NCI-H748 (cell line): Measurements from ENCODE around the gene CYP3A7.
"Not testable (repeated sequence)": the region's sequence is repeated elsewhere in the genome, so short reads cannot be mapped to it uniquely, and the experiment has no call there.

ENCODE experiments used
- DNase-seq: peaks from one replicate; lab custom pipeline; 2025; ENCODE audit not compliant: unreplicated experiment; lab: John Stamatoyannopoulos, UW

Gene CYP3A7

DNA sequence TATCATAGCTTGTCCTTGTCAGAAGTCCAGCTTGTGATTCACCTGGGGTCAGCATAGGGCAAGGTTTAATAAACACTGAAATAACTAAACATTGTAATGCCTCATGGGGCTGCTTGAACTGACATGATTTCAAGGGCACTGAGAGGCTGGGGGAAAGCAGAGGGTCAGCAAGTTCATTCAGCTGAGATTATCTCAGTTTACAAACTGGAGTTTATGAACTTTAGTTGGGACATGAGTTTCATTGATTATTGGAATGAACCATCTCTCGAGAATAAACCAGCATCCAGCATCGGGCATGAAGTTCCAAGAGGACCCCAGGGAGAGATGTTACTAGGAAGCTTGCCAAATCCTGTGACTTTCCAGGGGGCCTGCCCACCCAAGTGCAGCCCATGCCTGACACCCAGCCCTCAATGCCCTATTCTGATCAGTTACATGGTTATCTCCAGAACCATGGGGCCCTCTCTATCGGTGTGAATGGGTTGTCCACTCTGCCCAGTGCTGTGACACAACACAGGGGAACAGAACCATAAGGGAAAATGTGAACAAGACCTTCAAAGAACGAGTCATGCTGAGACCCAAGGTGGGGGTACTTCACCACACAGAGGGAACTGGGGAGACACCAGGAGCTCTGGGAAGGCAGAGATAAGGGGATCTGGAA is 7.9 kb upstream of the CYP3A7 start:
- no peak for DNase-seq

DNA sequence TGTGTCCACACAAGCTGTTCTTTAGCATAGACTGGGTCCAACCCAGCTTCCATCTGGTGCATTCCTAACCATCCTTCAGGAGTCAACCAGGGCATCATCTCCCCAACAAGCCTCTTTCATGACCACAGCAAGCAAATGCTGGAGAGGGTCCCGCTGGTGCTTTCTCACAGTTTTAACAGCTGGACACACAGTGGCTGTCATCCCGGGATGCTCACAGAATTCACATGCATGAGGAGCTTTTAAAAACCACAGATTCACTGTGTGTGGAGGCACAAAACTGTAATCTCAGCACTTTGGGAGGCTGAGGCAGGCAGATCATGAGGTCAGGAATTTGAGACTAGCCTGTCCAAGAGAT is 6.4 kb upstream of the CYP3A7 start:
- DNase-seq = no peak

GRCh38 chr7:99740573-99741440 is 5.8 kb upstream of the CYP3A7 start:
- DNase-seq = no peak

- DNase-seq = no peak
These were observed 4.9 kb upstream of the CYP3A7 start for GRCh38 chr7:99739699-99740572.

GRCh38 chr7:99737726-99738125 is 2.7 kb upstream of the CYP3A7 start:
- no peak for DNase-seq

DNA sequence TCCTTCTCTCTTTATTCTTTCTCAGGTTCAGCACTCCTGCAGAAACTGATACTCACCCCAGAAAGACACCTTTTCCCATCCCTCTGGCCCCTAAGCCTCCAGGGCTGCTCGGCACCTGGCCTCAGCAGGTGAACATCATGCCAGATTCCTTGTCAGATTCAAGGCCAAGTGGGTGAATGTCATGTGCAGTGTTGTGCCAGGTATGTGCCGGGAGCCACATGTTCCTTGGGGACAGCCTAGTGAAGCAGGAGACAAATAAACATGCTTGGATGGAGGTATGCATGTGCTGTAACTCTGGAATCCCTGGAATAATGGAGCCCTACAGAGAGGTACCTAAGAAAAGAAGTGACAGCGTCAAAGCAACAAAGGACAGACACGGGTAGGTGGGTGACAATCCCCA is 1.7 kb upstream of the CYP3A7 start:
- DNase-seq = not testable (repeated sequence)

DNA sequence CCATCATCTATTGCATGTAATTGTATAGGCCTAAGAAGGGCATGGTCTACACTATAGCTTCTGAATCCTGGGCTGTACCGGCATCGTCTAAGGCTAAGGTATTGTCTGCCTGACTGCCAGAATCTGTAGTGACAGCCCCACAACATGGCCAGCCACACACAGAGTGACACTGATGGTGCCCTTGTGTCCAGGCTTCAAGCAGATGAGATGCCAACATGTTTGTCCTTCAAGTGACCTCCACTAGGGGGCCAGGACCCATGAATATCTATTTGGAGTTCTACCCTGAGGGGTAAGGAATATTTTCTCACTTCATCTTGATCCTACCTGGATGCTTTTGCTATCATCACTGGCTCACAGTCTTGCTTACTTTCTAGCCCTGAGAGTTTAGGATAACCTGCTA is 1.5 kb downstream of the CYP3A7 start:
- DNase-seq = peak; percentile 5

DNA sequence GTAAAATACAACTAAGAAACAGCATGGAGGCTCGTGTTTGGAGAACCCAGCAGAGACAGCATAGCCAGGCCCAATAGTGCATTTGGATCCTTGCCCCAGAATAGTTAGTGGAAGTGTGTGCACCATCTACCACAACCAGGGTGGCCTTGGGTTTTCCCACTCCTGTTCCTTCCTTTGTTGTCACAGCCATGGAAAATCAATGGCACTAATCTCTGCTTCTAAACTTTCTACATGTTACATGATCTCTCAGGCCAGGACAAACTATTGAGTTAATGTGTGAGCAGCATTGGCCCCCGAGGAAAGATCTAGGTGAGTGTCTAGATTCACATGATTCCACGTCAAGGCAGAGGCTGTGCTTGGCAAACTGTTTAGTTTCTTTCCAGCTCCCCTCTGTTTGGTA is 2.0 kb downstream of the CYP3A7 start:
- no peak for DNase-seq

- DNase-seq = no peak
These were observed 3.2 kb downstream of the CYP3A7 start for GRCh38 chr7:99731638-99732374.

DNA sequence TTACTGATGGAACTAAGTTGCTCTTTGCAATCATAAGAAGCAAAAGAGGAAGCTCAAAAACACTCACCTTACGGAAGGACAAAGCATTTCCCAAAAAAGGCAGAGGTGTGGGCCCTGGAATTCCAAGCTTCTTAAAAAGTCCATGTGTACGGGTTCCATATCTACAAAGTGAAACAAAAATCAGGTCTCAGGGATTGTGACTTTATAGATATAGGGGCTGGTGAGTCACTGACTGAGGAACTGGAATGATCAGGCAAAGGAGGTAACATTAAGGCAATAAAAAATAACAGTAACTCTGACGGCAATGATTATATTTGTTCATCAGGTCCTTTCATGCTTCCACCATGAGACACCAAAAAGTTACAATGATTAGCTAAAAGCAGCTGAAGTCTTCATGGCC is 4.0 kb downstream of the CYP3A7 start:
- DNase-seq = no peak

DNA sequence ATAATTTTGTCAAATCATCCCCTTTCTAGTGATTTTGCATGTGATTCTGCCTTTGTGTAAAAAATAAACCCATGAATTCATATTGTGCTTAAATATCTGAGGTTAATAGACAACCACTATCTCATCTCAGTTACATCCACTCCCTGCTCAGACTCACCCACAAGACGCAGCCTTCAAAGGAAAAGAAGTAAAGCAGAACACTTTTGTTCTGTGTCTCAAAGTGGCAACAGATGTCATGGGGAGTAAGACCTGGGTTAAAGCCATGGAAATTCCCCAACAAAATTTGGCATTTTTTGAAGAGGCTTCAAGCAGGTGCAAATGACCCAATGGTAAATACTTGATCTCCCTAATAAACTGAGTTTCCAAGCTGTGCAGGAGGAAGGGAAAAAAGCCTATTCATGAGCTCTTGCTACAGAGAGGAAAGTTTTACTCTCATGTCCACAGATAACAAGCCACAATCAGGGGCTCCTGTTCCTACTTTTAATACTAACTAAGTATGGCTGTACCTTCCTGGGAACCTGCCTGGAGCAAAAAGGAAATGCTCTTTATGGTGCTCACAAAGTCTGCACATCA is 4.7 kb downstream of the CYP3A7 start:
- DNase-seq = no peak

DNA sequence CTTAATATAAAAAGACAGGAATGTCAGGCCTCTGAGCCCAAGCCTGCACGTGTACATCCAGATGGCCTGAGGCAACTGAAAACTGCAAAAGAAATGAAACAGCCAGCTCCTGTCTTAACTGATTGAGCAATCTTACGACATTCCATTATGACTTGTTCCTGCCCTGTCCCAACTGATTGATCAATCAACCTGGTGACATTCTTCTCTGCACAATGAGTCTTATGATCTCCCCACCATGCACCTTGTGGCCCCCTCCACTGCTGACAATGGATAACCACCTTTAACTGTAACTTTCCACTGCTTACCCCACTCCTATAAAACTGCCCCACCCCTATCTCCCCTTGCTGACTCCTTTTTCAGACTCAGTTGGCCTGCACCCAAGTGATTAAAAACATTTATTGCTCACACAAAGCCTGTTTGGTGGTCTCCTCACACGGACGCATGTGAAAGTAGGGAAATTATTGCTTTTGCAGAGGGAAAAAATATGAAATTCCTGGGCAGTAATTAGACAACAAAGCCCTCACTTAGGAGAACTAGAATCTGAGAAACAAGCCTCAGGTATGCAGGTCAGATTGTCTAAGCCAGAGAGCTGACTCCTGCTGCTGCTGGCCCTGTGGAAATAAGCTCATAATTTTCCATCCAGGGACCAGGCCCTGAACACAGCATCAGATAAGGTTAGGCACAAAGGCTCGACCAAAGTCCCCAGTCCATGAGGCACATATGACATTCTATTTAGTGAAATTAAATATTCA is 5.3 kb downstream of the CYP3A7 start:
- no peak for DNase-seq

DNA sequence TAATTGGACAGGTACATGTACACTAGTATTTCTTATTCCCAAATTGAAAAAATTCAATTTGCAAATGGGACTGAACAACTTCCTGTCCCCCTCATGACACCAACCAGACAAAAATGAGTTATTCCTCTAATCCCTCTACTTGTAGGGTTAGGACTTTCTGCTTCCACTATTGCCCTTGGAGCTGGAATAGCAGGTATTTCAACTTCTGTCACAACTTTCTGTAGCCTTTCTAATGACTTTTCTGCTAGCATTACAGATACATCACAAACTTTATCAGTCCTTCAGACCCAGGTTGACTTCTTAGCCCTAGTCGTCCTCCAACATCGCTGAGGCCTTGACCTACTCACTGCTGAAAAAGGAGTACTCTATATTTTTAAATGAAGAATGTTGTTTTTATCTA is 6.4 kb downstream of the CYP3A7 start:
- DNase-seq = no peak

DNA sequence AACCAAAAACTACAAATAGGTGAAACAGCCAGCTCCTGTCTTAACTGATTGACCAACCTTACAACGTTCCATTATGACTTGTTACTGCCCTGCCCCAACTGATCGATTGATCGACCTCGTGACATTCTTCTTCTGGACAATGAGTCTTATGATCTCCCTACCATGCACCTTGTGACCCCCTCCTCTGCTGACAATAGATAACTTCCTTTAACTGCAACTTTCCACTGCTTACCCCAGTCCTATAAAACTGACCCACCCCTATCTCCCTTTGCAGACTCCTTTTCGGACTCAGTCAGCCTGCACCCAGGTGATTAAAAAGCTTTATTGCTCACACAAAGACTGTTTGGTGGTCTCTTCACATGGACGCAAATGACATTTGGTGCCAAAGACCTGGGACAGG is 11.8 kb downstream of the CYP3A7 start:
- not testable (repeated sequence) for DNase-seq

DNA sequence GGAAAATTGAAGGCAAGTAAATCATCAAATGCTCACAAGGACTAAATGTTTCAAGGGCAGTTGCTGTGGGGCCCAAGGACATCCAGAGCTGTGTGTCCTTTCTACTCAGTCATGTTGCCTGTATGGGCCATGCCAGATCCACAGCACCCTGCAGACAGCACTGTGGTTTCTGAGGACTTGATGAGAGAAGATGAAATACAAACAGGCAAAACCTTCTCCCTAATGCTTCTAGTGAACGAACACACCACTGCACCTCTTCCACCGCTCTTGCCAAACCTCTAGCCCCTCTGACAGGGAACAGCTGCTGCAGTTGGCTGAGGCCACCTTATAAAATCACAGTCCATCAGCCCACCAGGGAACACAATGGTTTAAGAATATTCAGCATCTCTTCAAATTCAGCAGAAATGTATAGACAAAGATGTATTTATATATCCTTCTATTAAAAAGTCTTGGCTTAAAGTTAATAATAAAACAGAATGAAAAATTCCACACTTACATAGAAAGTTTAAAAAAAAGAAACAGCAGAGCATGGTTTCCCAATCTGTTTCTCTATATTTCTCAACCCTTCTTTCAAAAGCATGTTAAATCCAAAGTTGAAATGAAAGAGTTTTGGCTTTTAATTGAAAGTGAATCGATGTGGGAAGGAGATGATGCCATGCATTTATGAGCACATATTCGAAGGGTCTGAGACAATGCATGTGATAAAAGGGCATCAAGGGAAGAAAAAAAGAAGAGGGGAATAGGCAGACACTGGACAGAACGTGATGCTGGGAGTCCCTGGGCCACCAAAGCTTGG is 14.0 kb downstream of the CYP3A7 start:
- no peak for DNase-seq

DNA sequence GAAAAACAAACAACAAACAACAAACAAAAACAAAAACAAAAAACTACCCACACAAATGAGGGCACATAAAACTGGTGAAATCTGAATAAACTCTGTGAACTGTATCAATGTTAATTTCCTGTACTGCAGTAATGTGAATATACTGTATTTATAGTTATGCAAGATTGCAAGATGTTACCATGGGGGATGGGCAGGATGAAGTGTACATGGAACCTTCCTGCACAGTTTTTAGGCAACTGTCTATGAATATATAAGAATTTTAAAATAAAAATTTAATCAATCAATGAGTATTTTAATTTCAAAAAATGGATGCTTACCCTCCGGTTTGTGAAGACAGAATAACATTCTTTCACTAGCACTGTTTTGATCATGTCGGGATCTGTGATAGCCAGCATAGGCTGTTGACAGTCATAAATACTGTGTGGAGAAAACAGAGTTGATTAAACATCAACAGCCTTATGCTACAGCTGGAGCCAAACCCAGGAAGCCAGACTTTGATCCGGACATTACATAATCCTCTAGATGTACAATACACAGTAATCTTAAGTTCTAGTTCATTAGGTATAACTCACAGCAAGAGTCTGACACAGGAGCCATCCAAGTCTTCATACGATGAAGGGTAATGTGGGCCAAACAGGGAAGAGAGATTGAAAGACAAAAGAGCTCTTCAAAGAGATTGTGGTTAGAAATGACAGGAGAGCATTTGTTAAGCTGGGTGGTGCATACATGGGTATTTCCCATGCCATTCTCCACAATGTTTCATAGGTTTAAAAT is 14.8 kb downstream of the CYP3A7 start:
- DNase-seq = no peak

DNA sequence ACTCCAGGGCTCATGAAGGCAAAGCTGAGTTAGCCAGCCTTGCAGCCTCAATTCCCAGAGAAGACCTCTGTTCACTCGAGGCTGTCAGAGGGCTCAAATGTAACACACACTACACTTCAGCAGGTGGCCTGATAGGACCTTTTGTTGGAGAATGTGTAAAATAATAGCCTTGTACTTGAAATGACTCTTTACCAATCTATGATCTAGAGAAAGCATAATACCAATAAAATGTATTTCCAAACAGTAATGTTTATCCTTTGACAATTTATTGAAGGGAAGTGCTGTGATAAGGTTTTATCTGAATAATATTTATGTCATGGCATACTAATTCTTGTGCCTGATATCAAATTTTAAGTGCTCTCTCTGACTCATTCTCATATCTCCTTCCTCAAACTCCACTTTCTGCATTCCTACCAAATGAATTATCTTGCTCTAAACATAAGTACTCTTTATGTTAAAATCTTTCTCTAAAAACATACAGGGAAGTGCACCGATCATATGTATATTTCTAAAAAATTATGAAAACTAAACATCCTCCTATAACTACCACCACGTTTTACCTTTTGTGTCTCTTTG is 20.9 kb downstream of the CYP3A7 start:
- DNase-seq = no peak
